GM20000 (cell line): ENCODE measurements around the gene POLR2F.

Experiments
- DNase-seq: peaks from one replicate; pipeline ENCODE4 v3.0.0; 2012; ENCODE audit warnings: low spot score
- TF ChIP-seq, protein P1 (sequence below): IDR thresholded peaks from 2 replicates; pipeline ENCODE4 v1.5.1; 2012; ENCODE audit warnings: mild to moderate bottlenecking, control low read depth; ENCODE audit errors: extremely low read depth, missing control alignments

The POLR2F gene

DNA sequence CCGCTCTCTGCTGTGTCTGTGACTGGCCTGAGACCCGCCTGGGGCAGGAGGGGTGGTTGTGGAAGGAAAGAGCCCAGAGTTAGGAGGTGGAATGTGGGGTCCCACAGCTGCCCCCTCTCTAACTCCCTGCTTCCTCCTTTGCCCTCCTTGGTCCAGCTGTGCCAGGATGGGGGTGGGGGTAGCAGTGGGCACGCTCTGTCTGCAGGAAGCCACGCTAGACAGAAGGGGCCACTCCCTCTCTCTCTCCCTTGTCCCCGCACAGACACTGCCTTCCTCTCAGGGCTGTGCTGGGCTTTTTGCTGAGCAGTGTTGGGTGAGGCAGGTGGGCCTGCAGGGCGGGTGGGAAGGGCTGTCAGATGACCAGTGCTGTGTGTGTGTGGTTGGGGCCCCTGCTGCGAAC lies 32.9 kb downstream of the POLR2F start:
- TF ChIP-seq, protein P1, sequence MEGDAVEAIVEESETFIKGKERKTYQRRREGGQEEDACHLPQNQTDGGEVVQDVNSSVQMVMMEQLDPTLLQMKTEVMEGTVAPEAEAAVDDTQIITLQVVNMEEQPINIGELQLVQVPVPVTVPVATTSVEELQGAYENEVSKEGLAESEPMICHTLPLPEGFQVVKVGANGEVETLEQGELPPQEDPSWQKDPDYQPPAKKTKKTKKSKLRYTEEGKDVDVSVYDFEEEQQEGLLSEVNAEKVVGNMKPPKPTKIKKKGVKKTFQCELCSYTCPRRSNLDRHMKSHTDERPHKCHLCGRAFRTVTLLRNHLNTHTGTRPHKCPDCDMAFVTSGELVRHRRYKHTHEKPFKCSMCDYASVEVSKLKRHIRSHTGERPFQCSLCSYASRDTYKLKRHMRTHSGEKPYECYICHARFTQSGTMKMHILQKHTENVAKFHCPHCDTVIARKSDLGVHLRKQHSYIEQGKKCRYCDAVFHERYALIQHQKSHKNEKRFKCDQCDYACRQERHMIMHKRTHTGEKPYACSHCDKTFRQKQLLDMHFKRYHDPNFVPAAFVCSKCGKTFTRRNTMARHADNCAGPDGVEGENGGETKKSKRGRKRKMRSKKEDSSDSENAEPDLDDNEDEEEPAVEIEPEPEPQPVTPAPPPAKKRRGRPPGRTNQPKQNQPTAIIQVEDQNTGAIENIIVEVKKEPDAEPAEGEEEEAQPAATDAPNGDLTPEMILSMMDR: no peak
- no peak for DNase-seq

DNA sequence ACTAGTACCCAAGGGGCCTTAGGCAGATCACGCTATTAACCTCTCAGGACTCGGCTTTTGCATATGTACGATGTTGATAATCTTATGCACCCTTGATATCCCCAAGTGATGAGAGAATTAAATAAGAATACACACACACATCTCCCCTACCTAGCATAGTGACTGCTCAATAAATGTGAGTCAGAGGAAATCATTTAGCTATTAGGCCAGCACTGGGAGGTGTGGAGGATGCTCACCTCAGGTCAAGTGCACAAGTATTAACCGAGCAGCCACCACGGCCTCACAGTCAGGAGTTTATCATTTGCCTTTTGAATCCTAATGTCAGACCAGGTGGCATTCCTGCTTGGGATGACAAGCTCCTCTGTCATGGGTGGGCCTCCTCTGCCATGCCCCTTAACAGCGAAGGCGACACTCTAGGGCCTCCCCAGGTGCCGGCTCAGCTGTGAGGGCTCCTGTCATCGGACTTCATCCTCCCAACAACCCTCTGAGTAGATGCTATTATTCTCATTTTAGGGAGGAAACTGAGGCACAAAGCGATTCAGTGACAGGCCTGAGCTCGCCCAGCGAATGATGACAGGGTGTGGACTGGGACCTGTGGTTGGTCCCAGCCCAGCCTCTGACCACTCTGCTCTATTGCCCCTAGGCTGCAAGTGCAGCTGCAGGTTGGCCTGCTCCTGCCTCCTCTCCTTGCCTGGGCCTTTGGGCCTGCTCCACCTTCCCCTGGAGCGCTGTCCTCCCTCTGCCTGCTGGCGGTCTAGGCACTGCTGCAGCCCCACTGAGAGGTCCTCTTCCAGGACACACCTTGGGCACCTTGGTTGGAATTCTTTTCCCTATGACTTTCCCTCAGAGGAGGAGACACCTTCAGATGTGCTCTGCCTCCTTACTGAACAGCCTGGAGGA lies 35.9 kb downstream of the POLR2F start:
- TF ChIP-seq, protein P1: no peak
- DNase-seq: no peak

DNA sequence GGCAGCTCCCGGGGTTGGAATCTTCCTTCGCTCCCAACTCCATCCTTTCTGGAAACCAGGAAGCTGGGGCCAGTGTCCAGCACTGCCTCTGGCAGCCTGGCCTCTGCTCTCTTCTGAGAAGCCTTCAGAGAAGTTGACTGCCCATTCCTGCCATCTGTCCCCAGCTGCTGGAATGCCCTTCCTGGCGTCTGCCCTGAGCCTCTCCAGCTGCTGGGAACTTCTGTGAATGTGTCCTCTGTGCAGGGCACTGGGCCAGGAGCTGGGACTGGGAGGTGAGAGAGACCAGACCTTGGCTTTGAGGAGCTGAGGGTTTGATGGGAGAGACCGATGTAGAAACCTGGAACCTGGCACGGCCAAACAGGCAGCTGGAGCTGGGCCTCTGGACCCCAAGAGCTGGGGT lies 36.8 kb downstream of the POLR2F start:
- no peak for DNase-seq
- TF ChIP-seq, protein P1: no peak

DNA sequence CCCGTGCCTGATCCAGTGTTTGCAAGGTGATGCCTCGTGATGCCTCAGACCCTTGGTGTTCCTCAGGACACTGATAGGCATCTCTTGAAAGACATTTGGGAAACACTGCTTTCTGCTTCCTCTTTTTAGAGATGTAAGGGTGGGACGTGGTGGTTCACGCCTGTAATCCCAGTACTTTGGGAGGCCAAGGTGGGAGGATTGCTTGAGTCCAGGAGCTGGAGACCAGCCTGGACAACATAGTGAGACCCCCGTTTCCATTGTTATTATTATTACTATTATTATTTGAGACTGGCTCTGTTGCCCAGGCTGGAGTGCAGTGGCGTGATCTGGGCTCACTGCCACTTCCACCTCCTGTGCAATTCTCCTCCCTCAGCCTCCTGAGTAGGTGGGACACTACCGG lies 37.4 kb downstream of the POLR2F start:
- no peak for DNase-seq
- TF ChIP-seq, protein P1: no peak

DNA sequence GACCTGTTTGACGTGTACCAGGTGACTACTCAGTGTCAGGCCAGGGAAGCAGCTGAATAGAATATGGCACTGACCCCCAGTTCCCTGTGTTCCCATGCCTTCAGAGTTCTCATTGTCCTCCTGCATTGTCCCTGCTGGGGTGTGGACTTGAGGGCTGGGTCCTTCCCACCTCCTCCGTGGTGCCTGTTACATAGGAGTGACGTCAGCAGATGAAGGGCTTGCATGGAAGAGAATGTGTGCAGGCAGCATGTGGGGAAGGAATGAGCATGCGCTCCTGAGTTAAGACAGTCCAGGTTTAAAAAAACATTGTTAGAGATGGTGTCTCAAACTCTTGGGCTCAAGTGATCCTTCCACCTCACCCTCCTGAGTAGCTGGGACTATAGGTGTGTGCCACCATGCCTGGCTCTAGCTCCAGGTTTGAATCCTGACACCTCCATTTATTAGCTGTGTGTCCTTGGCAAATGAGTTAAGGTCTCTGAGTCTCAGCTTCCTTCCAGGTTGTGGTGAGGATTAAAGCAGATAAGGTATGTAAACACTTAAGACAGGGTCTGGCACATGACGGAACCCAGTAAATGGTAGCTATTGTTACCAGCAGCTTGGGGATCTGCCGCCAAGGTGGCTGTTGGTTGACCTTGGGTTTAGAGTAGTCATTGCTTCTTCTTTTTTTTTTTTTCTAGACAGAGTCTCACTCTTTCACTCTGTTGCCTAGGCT lies 38.4 kb downstream of the POLR2F start:
- DNase-seq: no peak
- TF ChIP-seq, protein P1: no peak

DNA sequence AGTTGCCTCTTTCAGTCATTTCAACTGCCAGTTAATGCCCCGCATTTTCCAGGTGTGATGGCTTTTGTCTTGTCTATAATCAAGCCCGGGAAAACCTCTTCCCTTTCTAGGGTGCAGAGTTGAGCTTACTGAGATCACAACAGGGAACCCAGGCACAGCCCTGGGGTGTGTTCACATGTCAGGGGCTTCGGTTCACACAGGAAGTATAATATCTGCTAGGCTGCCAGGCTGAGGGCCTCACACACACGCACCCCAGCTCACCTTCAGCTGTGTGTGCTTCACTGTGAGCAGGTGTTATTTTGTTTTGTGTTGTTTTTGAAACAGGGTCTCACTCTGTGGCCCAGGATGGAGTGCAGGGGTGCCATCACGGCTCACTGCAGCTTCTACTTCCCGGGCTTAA lies 40.5 kb downstream of the POLR2F start:
- TF ChIP-seq, protein P1: no peak
- DNase-seq: no peak

DNA sequence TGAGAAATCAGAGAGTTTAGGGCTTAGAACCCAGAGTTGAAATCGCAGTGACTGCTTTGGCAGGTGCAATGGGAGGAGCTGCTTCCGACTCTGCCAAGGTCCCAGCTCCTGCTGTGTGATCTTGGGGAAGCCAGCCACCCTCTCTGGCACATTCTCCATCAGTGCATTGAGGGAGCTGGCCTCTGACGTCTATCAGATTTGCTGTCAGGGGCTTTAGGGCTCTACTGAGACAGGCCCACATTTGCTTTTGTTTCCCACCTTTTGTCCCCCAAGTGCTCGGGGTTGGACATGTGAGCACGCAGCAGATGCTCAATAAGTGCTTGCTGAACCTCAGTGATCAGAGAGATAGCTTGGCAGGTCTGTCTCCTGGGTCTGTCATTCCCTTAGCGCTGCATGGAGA lies 41.5 kb downstream of the POLR2F start:
- no peak for DNase-seq
- TF ChIP-seq, protein P1: no peak
